ENCODE data around the gene CEACAM8. TPM values are rescaled to one million over a fixed set of nuclear protein-coding genes. Genes with fewer than 3 reads are reported as not detected.
"Not testable (repeated sequence)": the region's sequence is repeated elsewhere in the genome, so short reads cannot be mapped to it uniquely, and the experiment has no call there.

The CEACAM8 gene
- total RNA-seq, 1 donor from 2014 or later: not detected

GRCh38 chr19:42555317-42555716, 39.4 kb downstream of the CEACAM8 start:
- DNase-seq (ENCODE audit: low spot score): no peak
- H3K4me1 Mint-ChIP-seq (ENCODE audit: unreplicated experiment): peaks cover 6% of the 10 kb centered on the region
- H3K9me3 Mint-ChIP-seq (ENCODE audit: unreplicated experiment): no peaks in the 10 kb centered on the region
- H3K27me3 Mint-ChIP-seq (ENCODE audit: unreplicated experiment): peaks cover 13% of the 10 kb centered on the region
- TF ChIP-seq, protein P1, sequence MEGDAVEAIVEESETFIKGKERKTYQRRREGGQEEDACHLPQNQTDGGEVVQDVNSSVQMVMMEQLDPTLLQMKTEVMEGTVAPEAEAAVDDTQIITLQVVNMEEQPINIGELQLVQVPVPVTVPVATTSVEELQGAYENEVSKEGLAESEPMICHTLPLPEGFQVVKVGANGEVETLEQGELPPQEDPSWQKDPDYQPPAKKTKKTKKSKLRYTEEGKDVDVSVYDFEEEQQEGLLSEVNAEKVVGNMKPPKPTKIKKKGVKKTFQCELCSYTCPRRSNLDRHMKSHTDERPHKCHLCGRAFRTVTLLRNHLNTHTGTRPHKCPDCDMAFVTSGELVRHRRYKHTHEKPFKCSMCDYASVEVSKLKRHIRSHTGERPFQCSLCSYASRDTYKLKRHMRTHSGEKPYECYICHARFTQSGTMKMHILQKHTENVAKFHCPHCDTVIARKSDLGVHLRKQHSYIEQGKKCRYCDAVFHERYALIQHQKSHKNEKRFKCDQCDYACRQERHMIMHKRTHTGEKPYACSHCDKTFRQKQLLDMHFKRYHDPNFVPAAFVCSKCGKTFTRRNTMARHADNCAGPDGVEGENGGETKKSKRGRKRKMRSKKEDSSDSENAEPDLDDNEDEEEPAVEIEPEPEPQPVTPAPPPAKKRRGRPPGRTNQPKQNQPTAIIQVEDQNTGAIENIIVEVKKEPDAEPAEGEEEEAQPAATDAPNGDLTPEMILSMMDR (IDR thresholded peaks at IDR 0.05; ENCODE audit: unreplicated experiment): no peak
- no peak overlapping the region for H3K4me3 Mint-ChIP-seq (ENCODE audit: unreplicated experiment)
- H3K36me3 Mint-ChIP-seq (ENCODE audit: low read depth, unreplicated experiment): peaks cover 4% of the 10 kb centered on the region
- H3K27ac Mint-ChIP-seq (ENCODE audit: unreplicated experiment): no peak overlapping the region

GRCh38 chr19:42554046-42554575, 40.6 kb downstream of the CEACAM8 start:
- Mint-ChIP-seq H3K27me3 (ENCODE audit: unreplicated experiment) (peaks cover 14% of the 10 kb centered on the region), H3K4me1 (ENCODE audit: unreplicated experiment) (peaks cover 4% of the 10 kb centered on the region), H3K4me3 (ENCODE audit: unreplicated experiment) (no peak overlapping the region), H3K9me3 (ENCODE audit: unreplicated experiment) (peaks cover 6% of the 10 kb centered on the region), H3K36me3 (ENCODE audit: low read depth, unreplicated experiment) (peaks cover 9% of the 10 kb centered on the region), H3K27ac (ENCODE audit: unreplicated experiment) (no peak overlapping the region)
- no peak for DNase-seq (ENCODE audit: low spot score)
- TF ChIP-seq, protein P1 (IDR thresholded peaks at IDR 0.05; ENCODE audit: unreplicated experiment): no peak

DNA sequence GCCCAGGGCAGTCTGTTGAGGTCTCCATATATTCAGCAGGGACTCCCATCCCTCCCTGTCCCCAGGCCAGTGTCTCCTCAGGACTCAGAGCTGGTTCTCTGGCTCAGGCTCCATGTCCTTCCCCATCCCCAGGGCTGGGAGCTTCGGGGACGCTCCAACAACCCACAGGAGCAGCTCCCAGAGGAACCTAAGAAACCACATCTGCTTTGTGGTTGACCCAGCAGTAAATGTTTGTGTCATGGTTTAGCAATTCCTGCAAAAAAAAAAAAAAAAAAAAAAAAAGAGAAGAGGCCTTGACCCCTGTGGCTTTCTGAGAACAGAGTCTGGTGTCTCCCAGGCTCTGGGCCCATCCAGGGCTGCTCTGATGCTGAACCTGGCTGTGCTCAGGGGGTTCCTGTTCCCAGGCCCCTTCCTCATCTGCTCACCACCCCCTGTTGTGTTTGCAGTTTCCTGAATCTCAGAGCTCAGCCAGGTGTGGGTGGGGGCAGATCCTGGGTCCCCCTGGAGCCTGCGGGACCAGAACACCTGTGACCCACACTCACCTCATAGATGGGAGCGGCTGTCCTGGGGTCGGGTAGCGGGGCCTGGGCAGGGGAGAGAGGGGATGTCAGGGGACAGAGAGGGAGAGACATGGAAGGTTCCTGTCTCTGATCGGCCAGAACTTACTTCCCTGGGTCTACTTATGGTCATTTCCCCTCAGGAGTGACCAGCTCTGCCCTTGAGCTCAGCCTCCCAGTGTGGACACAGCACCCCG, 41.3 kb downstream of the CEACAM8 start:
- TF ChIP-seq, protein P1 (IDR thresholded peaks at IDR 0.05; ENCODE audit: unreplicated experiment): no peak
- peaks cover 8% of the 10 kb centered on the region for H3K9me3 Mint-ChIP-seq (ENCODE audit: unreplicated experiment)
- H3K27me3 Mint-ChIP-seq (ENCODE audit: unreplicated experiment): peaks cover 14% of the 10 kb centered on the region
- no peak for DNase-seq (ENCODE audit: low spot score)
- no peak overlapping the region for H3K27ac Mint-ChIP-seq (ENCODE audit: unreplicated experiment)
- H3K36me3 Mint-ChIP-seq (ENCODE audit: low read depth, unreplicated experiment): peaks cover 14% of the 10 kb centered on the region
- H3K4me1 Mint-ChIP-seq (ENCODE audit: unreplicated experiment): peaks cover 3% of the 10 kb centered on the region
- H3K4me3 Mint-ChIP-seq (ENCODE audit: unreplicated experiment): no peak overlapping the region

GRCh38 chr19:42552086-42553065, 42.3 kb downstream of the CEACAM8 start:
- H3K4me1 Mint-ChIP-seq (ENCODE audit: unreplicated experiment): peaks cover 1% of the 10 kb centered on the region
- no peak for DNase-seq (ENCODE audit: low spot score)
- H3K9me3 Mint-ChIP-seq (ENCODE audit: unreplicated experiment): peaks cover 8% of the 10 kb centered on the region
- peaks cover 14% of the 10 kb centered on the region for H3K27me3 Mint-ChIP-seq (ENCODE audit: unreplicated experiment)
- H3K36me3 Mint-ChIP-seq (ENCODE audit: low read depth, unreplicated experiment): peaks cover 12% of the 10 kb centered on the region
- TF ChIP-seq, protein P1 (IDR thresholded peaks at IDR 0.05; ENCODE audit: unreplicated experiment): no peak
- no peak overlapping the region for H3K27ac Mint-ChIP-seq (ENCODE audit: unreplicated experiment)
- no peak overlapping the region for H3K4me3 Mint-ChIP-seq (ENCODE audit: unreplicated experiment)

DNA sequence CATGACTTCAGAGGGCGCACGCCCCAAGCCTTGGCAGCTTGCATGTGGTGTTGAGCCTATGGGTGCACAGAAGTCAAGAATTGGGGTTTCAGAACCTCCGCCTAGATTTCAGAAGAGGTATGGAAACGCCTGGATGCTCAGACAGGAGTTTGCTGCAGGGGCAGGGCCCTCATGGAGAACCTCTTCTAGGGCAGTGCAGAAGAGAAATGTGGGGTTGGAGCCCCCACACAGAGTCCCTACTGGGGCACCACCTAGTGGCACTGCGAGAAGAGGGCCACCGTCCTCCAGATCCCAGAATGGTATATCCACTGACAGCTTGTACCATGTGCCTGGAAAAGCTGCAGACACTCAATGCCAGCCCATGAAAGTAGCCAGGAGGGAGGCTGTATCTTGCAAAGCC, 44.2 kb downstream of the CEACAM8 start:
- not testable (repeated sequence) for H3K27ac Mint-ChIP-seq (ENCODE audit: unreplicated experiment); H3K27me3 Mint-ChIP-seq (ENCODE audit: unreplicated experiment); H3K4me1 Mint-ChIP-seq (ENCODE audit: unreplicated experiment); DNase-seq (ENCODE audit: low spot score); H3K9me3 Mint-ChIP-seq (ENCODE audit: unreplicated experiment); H3K4me3 Mint-ChIP-seq (ENCODE audit: unreplicated experiment)
- H3K36me3 Mint-ChIP-seq (ENCODE audit: low read depth, unreplicated experiment): peaks cover 17% of the 10 kb centered on the region

DNA sequence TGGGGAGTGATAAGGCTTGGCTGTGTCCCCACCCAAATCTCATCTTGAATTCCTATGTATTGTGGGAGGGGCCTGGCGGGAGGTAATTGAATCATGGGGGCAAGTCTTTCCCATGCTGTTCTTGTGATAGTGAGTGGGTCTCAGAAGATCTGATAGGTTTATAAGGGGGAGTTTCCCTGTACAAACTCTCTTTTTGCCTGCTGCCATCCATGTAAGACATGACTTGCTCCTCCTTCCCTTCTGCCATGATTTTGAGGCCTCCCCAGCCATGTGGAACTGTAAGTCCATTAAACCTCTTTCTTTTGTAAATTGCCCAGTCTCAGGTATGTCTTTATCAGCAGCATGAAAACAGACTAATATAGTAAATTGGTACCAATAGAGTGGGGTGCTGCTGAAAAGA, 45.7 kb downstream of the CEACAM8 start:
- not testable (repeated sequence) for DNase-seq (ENCODE audit: low spot score); H3K27ac Mint-ChIP-seq (ENCODE audit: unreplicated experiment); H3K9me3 Mint-ChIP-seq (ENCODE audit: unreplicated experiment); H3K27me3 Mint-ChIP-seq (ENCODE audit: unreplicated experiment); H3K4me1 Mint-ChIP-seq (ENCODE audit: unreplicated experiment)
- peaks cover 17% of the 10 kb centered on the region for H3K36me3 Mint-ChIP-seq (ENCODE audit: low read depth, unreplicated experiment)
- peak overlapping the region; percentile 28 for H3K4me3 Mint-ChIP-seq (ENCODE audit: unreplicated experiment)
